NK-92 treated with Interleukin-12 subunit alpha and Interleukin-12 subunit beta, amount 100 ng/mL, for 24 hours (cell line): ENCODE results near the gene ACTL6B.

Experiments used
- DNase-seq: peaks from one replicate; lab custom pipeline; 2025; lab: John Stamatoyannopoulos, UW

The ACTL6B gene

DNA sequence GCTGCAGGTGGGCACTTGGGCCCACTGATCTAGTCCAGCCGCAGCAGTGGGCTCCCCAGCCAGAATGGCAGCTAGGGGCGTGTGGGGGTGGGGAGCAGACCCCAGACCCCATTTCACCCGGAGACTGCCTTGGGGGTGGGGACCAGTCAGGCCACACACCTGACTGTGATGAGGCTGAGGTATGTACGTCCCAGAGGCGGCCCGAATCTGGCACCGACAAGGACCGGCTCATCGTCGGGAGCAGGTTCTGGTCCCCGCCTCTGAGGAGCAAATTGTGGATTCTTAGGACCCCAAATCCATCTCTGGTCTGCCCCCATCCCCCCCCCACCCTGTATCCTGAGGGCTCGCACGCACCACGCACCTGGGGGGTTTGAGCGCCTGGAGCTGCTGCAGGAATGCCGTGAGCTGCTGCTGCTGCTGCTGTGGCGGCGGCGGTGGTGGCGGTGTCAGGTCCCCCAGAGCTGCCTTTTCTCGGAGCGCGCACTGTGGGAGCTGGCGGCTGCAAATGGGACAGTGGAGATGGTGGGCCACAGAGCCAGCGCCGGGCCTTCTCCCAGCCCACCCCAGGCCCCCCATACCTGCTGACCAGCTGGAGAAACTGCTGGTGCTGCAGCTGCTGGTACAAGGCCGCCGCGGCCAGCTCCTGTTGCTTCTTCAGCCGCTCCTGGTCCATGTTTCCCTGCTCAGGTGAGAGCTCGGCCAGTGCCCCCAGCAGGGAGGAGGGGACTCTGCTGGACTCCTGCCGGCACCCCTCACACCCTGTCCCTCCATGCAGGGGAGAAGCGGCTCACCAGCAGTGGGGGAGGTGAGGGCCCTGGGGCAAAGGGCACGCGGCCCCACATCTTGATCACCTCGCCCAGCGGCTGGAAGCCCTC, 27.6 kb upstream of the ACTL6B start:
- DNase-seq = no peak

DNA sequence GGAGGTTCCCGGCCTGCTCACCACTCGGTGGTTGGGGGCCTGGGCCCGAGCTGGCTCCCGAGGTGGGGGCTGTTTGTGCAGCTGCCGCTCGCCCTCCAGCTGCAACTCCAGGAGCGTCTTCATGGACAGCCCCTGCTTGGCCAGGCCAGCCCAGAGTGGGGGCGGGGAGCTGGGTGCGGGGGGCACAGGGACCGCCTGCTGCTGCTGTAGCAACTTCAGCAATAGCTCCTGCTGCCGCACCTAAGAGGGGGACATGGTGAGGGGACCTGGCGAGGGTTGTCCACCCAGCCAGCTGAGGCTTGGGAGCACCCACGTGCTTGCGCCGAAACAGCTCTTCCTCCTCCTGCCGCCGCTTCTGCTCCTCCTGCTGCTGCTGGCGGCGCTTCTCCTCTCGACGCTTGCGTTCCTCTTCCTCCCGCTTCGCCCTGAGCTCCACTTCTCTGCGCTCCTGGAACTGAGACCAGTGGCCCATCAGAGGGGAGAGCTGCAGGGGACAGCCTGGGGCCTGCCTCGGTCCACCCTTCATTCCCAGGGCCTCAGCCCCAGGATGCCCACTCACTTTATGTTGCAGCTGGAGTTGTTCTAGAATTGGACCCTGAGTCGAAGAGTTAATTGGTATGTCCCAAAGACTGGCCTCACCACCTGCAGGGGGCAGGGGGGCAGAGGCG, 26.9 kb upstream of the ACTL6B start:
- no peak for DNase-seq

DNA sequence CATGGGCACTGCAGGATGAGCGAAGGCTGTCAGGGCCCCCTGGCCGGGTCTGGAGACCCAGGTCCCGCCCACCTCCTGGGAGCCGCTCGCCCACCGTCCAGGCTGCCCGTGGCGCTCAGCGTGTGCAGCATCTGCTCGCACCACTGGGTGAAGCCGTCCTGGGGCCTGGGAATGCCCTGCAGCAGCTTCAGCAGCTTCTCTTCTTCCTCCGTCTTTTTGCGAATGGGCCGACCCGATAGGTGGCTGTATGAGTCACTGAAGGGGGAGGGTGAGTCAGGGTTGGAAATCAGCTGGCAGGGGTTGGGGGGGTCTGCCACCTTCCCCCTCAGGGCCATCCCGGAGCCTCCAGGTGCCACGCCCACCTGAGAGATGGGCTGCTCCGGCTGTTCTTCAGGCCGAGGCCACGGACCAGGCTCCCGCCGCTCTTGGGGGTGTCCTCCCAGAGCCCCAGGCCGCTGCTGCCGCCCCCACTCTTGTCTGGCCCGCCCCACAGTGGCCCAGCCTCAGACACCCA, 26.0 kb upstream of the ACTL6B start:
- DNase-seq = no peak

DNA sequence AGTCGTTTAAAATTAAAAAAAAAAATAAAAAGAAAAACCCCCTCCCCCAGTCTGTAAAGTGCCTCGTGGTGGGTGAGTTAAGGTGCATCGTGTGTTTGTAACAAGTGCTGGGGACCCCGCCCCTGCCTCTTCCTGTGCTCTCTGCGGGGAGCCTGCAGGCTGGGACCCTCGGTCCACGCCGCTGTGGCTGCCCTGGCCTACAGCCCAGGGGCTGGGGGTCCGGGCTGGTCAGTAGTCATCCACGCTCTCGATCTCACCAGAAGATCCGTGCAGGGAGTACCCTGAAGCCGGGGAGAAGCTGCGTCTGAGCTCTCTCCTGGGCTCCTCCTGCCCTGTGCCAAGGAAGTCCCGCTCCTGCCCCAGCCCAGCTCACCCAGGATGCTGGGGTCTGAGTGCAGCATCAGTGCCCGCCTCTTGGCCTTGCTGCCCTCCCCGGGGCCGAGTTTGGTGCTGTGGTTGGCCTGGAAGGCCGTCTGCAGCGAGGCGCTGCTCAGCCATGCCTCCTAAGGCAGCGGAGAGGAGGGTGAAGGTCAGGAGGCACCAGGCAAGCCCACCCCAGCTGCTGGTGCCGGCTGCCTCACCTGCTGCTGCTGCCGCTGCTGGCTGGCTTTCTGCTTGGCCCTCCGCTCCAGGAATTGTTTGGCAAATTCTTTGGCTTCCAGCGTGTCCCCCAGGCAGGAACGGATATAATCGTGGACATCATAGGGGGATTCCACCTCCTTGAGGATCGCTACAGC, 25.4 kb upstream of the ACTL6B start:
- DNase-seq = no peak

DNA sequence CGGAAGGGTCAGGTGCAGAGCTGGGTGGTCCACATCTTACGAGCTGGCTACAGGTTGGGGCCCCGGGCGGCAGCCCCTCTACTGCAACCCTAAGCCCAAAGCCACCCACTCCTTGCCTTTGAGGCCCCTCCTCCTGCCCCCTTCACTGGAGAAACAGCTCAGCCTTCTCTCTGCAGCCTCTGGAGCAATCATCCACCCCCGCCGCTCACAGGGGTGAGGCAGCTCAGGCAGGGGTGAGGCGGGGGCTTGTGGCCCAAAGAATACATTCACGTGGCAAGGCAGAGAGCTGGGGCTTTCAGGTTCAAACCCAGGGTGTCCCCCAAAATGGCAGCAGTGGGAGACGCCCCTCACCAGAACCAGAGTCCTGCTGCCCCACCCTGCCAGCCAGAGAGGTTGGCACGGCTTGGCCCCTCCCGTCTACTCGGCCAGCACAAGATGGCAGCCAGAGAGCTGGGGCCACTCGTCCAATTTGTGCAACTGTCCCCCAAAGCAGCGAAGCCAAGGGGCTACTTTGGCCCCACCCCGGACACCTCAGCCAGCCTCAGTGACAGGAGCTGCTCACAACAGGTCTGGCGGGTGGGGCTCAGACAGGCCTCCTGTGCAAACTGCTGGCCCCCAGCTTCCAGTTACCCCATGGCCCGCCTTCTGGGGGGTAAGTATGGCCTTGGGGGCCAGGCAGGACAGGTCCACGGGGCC, 24.5 kb upstream of the ACTL6B start:
- no peak for DNase-seq

DNA sequence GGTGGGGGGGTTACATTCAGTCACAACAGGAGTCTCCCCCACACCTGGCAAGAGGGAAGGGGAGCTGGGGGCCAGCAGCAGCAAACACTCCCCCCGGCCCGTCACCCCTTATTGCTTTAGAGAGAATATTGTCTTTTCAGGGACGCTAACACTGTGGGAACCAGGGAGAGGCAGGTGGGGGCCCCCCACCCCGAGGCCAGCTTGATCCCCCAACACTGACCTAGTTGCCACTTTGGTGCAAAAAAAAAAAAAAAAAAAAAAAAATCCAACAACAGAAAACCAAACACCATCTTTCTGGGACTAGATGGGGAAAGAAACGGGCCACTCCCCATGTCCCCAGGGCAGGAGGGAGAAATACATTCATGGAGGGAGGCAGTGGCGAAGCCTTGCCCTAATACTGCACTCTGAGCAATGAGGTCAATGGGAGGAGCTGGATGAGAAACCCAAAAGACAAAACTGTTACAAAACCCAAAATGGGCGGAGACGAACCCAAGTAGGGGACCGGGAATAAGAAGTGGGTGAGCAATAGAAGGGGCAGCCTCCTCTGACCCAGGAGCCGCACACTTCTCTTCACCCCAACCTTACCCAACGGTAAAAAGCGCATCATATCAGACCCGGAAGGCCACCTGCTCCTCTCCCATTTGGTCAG, 23.8 kb upstream of the ACTL6B start:
- no peak for DNase-seq

DNA sequence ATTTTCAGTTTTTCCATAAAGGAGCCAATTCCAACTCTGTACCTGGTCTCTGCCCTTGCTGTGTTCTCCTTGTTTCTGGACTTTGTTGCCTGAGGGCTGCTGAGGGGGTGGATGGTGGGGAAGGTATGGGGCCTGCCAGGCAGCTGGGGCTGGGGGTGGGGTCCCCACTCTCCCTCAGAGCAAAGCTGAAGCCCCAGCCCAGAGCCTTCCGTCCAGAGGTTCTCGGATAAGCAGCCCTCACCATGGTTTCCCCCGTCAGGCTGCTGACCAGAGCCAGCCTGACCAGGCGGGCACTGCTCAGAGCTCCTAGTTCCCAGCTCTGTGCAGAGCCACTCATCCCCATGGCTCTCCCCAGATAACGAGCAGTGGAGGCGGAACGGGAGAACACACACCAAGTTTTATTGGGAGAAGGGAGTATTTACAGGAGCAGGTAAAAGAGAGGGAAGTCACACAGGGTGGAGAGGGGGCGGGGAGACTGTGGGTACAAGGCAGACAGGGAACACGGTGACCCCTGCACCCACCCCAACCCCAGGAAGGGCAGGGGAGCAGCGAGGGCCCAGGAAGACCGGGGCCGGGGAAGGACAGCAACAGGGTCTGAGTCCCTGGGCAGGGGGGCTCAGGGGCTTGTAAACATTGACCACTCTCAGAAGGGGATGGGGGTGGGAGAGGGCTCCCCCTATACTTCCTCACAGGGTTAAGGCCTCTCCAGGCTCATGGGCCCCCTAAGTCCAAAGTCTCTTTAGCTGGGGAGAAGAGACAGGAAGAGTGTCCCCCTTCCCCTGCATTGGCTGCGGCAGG, 23.1 kb upstream of the ACTL6B start:
- DNase-seq = no peak

DNA sequence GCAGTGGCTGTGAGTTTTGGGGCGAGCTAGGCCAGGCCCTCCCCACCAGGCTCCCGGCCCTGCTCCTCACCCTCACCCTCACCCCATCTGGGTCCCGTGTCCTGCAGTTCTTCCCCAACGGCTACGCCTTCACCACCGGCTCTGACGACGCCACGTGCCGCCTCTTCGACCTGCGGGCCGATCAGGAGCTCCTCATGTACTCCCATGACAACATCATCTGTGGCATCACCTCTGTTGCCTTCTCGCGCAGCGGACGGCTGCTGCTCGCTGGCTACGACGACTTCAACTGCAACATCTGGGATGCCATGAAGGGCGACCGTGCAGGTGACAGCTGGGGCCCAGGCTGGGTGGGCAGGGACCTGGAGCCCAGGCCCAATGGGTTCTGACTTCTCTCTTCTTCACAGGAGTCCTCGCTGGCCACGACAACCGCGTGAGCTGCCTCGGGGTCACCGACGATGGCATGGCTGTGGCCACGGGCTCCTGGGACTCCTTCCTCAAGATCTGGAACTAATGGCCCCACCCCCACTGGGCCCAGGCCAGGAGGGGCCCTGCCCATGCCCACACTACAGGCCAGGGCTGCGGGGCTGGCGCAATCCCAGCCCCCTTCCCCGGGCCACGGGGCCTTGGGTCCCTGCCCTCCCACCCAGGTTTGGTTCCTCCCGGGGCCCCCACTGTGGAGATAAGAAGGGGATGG, 22.2 kb upstream of the ACTL6B start:
- no peak for DNase-seq

DNA sequence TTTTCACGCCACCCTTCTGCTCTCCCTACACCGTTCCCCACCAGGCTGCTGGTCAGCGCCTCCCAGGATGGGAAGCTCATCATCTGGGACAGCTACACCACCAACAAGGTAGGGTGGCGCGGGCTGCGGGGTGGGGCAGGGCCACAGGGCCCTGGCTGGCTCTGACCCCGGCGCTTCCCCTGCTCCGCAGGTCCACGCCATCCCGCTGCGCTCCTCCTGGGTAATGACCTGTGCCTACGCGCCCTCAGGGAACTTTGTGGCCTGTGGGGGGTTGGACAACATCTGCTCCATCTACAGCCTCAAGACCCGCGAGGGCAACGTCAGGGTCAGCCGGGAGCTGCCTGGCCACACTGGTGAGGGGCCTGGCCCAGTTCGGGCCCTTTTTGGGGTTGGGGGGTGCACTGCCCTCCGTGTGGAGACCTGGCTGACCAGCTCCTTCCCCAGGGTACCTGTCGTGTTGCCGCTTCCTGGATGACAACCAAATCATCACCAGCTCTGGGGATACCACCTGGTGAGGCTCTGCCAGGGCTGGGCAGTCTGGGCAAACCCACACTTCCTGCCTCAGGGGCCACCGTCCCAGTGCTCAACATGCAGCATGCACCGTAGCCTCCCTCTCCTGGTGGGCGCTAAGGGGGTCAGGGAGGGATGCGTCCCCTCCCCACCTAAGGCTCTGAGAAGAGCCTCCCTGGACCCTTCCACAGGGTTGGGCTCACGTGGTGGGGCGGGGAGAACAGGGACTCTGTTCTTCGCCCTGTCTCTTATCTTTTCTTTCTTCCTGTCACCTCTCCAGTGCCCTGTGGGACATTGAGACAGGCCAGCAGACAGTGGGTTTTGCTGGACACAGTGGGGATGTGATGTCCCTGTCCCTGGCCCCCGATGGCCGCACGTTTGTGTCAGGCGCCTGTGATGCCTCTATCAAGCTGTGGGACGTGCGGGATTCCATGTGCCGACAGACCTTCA, 21.3 kb upstream of the ACTL6B start:
- DNase-seq = no peak

DNA sequence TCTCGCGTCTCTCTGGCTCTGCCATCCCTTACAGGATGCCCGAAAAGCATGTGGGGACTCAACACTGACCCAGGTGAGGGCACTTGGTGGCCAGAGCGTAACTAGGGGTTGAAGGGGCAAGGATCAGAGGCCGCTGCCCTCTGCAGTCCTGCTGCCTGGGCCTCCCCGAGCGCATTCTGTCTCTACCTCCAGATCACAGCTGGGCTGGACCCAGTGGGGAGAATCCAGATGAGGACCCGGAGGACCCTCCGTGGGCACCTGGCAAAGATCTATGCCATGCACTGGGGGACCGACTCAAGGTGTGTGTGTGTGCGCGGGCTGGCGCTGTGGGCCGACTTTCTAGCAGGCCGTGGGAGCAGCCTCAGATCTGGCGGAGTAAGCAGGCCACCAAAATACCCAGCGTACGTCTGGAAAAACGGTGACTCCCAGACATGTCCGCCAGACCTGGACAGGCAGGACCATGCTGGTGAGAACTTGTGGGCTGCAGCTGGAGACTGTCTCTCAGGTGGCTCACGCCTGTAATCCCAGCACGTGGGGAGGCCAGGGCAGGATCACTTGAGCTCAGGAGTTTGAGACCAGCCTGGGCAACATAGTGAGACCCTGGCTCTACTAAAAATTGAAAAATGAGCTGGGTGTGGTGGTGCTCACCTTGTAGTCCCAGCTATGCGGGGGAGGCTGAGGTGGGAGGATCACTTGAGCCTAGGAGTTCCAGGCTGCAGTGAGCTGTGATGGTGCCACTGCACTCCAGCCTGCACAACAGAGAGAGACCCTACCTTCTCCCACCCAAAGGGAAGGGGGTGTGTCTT, 20.5 kb upstream of the ACTL6B start:
- DNase-seq = no peak

DNA sequence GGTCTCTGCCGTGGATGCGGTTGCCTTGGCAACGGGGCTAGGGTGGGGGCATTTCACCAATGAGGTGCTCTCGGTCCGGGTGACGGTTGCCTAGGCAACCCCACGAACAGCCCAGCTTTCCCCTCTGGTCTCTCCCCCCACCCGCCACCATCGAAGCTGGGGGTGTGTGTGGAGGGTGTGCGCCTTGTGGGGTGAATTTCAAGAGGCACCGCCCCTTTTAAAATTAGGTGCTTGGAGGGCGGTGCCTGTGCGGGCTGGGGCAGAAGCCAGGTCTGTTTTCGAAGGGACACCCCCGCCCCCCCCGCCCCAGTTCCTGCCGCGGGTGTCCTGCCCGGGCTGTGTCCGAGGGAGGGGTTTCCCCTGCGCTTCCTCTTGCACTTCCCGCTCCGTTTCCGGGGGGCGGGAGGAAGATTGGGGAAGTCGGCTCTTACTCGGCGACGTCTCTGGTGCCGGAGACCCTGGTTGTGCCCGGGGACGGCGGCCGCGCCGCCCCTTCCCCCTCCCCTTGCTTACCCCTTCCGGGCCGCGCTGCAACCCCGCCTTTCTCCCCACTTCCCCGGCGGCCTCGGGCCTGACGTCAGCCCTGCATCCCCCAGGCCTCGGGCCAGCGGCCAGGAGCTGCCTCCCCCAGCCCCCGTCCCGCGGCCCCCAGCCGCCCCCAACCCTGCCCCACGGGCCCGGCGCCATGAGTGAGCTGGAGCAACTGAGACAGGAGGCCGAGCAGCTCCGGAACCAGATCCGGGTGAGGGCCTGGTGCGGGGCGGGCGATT, 19.5 kb upstream of the ACTL6B start:
- peak; percentile 96 for DNase-seq

DNA sequence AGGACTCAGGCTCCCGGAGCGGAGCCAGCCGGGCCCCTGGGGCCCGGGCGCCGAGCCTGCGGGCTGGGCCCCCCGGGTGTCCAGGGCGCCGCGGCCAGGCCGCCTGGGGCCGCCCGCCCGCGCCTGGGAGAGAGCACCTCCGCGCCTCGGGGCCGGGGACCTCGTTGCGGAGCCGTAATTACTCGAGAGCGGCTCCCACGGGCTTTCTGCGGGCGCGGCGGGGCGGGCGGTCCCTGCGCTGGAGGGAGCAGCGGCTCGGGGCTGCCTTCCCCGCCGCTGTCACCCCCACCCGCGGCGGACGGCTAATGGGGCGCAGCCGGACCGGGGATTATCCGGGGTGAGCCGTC, 18.8 kb upstream of the ACTL6B start:
- no peak for DNase-seq

DNA sequence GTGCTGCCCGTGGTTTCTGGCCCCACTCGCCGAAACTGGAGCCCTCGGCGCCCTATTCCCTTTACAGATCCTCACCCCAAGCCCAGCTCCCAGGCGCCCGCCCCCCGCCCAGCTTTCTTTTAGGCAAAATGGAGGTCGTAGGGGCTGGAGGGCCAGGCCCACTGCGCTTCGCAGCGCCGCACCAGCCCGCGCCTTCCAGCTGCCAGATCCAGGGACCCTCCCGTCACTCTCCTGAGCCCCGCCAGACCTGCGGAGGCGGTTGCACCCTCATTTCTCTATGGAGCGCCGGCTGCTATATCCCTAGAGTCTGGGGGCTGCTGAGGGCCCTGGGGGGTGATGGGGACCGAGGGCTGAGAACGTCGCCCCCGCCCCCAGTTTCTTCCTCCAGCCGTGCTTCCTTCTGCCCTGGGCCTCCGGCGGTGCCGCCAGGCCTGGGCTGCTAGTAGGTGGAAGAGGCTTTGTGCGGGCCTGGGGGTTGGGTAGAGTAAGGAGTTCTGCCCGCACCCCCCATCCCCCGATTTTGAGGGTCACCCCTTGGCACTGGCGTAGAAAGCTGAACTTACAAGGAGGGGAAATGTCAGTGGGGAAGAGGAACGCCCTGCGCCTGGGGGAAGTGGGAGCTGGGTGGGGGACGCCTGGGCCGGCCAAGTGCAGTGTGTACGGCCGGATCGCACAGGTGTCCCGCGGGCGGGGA, 18.3 kb upstream of the ACTL6B start:
- peak; percentile 40 for DNase-seq

DNA sequence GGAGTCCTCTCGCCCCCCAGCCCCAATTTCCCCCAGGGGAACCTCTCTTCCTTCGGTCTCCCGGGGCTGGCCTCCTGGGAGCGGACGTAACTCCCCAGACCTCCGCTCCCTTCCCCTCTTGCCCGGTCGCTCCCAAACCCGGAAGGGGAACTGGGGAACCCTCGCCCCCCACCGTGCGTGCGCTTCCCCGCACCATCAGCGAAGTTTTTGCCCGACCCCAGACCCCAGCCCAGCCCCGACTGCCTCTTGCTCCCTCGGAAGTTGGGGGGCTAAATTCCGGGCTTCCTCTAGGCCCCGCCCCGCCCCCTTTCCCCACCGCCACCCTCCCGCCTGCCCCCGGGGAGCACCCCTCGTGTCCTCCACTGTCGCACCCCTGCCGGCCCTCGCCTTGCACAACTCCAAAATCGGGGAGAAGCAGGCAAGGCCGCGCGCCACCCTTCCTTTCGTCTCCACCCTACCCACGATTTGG, 17.7 kb upstream of the ACTL6B start:
- DNase-seq = peak; percentile 62

DNA sequence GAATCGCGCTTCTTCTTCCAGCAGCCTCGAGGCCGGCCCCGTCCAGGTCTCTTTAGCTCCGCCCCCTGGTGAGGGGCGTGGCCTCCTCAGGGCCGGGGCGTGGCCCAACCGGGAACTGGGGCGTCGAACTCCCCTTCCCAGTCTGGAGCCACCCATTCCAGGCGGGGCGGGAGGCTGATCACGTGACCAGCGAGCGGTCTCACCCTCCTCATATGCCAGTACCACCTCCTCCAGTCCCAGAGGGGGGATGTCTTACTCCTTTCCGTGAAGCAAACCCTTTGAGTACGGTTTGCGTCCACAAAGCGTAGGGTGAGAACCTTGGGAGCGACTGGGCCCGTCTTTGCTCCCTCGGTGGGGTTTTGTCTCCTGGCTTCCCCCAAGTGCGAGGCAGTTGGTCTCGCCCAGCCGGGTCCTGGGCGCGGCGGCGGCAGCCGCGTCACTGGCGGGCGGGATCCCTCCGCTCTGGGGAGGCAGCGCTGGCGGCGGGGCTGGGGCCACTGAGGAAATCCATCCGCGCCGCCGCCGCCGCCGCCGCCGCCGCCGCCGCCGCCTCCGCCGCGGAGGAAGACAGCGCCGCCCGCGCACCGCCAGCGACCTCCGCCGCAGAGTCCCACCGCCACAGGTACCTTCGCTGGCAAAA, 17.2 kb upstream of the ACTL6B start, which contains the start of gene GNB2:
GNB2 (plus strand) TSS at position 439 of the 640 bp plus-strand sequence. CDS start 2,526 bp downstream, outside the sequence.
- peak; percentile 99 for DNase-seq
